ENCODE data around the gene TRIM29.

Gene TRIM29

DNA sequence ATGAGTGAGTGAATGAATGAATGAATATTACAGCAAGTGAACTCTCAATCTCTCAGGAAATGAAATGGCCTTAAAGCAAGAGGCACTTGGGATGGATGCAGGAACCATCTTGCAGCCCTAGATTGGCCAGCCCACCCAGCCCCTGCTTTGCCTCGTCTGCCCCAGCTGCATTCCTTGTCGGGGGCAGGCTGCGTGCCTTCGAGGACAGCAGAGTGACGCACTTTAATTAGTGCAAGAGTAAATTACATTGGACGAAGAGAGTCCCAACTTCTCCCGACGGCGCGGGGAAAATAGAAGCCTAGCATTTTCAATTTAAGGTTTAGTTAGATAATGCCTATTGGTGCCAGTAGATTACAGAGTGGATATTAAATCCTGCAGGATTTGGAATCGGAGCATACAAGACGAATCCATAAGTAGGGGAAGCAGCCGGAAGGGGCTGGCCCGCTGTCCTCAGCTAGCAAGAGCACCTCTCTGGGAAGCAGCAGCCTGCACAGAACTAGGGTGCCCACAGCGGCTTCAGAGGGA, 33.8 kb downstream of the TRIM29 start:
- H3K27me3 ChIP-seq (ENCODE audit: insufficient read depth, low read length), result peaks cover 79% of the 10 kb centered on the region
- no peaks in the 10 kb centered on the region for H3K4me1 ChIP-seq (ENCODE audit: control insufficient read depth, insufficient read depth, low read length, unreplicated experiment)
- no peaks in the 10 kb centered on the region for H3K79me2 ChIP-seq (ENCODE audit: control insufficient read depth, insufficient read depth, low read length, unreplicated experiment)
- no peak overlapping the region for H3K27ac ChIP-seq (ENCODE audit: low read depth, low read length)
- H3K36me3 ChIP-seq (ENCODE audit: insufficient read depth, low read length), result no peaks in the 10 kb centered on the region
- H3K4me3 ChIP-seq (ENCODE audit: low read depth, low read length), result no peak overlapping the region
- H2AFZ ChIP-seq (ENCODE audit: low read length, unreplicated experiment), result no peak overlapping the region

DNA sequence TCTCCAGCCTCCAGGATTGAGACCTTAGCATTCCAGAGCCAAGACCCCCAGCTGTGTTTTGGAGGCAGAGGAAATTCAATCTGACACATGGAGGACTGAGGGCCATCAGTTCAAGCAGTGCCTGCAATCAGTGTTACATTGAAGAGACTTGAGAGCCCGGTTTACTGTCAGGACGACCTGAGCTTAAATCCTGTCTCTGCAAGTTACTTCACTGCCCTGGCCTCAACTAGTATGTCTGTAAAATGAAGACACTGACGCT, 35.1 kb downstream of the TRIM29 start:
- Histone ChIP-seq H3K79me2 (ENCODE audit: control insufficient read depth, insufficient read depth, low read length, unreplicated experiment) (no peaks in the 10 kb centered on the region), H3K36me3 (ENCODE audit: insufficient read depth, low read length) (no peaks in the 10 kb centered on the region), H3K27me3 (ENCODE audit: insufficient read depth, low read length) (peaks cover 92% of the 10 kb centered on the region), H3K4me1 (ENCODE audit: control insufficient read depth, insufficient read depth, low read length, unreplicated experiment) (no peaks in the 10 kb centered on the region), H2AFZ (ENCODE audit: low read length, unreplicated experiment) (no peak overlapping the region), H3K27ac (ENCODE audit: low read depth, low read length) (no peak overlapping the region), H3K4me3 (ENCODE audit: low read depth, low read length) (no peak overlapping the region)

DNA sequence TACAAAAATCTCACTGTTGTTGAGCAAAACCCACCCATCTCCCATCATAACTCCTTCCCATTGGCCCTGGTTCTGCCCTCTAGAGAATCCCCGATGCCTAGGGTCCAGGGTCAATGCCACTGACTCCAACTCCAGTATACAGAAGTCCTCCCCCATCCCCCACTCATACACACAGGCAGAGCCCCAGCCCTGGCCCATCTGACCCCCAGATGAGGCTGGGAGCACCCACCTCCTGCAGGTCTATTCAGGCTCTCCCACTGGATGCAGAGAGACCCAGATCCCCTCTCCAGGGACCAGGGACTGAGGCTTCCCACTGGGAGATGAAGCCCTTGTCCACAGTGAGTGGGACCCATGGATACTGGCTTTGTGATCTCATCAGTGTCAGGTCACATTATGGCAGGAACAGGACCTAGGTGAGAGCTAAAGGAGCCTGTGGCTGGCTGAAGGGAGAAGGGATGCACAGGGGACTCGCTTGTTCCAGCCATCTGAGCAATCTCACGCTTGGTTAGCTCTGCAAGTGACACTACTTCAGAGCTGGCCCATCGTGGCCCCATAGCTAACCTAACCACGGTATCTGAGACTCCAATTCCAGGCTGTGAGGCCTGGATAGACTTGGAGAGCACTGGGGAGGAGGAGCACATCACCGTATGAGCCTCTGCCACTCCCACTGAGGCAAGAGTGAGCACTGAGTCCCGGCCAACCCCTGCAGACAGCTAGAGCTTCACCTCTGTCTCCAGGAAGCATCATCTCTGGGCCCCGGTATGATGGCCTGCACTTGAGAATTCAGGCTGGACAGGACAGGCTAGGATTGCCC, 35.7 kb downstream of the TRIM29 start:
- H2AFZ ChIP-seq (ENCODE audit: low read length, unreplicated experiment), result no peak overlapping the region
- no peaks in the 10 kb centered on the region for H3K79me2 ChIP-seq (ENCODE audit: control insufficient read depth, insufficient read depth, low read length, unreplicated experiment)
- no peaks in the 10 kb centered on the region for H3K4me1 ChIP-seq (ENCODE audit: control insufficient read depth, insufficient read depth, low read length, unreplicated experiment)
- H3K4me3 ChIP-seq (ENCODE audit: low read depth, low read length), result no peak overlapping the region
- peaks cover 94% of the 10 kb centered on the region for H3K27me3 ChIP-seq (ENCODE audit: insufficient read depth, low read length)
- no peaks in the 10 kb centered on the region for H3K36me3 ChIP-seq (ENCODE audit: insufficient read depth, low read length)
- no peak overlapping the region for H3K27ac ChIP-seq (ENCODE audit: low read depth, low read length)

DNA sequence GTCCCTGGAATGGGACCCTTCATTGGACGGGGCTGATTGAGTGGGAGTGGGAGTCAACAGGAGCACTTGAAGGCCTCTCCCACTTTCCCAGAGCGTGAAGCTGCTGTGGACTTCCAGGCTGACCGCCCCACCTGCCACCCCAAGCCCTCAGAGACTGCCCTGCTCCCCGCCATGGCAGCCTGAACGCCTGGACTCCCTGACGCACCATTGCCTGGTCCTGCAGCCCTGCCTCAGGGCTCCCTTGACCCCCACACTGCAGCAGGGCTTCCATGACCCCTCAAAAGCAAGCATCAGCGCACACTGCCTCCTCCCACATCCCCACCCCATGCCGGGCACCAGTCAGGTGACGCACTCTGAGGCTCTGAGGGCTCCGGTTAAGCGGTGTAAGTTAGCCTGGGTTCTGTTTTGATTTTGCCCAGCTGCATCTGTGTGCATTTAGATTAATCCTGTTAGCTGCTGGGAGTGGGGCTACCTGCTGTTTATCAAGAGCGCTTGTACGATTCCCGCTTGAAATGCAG, 39.4 kb downstream of the TRIM29 start:
- Histone ChIP-seq H2AFZ (ENCODE audit: low read length, unreplicated experiment) (no peak overlapping the region), H3K79me2 (ENCODE audit: control insufficient read depth, insufficient read depth, low read length, unreplicated experiment) (no peaks in the 10 kb centered on the region), H3K4me3 (ENCODE audit: low read depth, low read length) (no peak overlapping the region), H3K27ac (ENCODE audit: low read depth, low read length) (no peak overlapping the region), H3K4me1 (ENCODE audit: control insufficient read depth, insufficient read depth, low read length, unreplicated experiment) (no peaks in the 10 kb centered on the region), H3K27me3 (ENCODE audit: insufficient read depth, low read length) (peaks cover 84% of the 10 kb centered on the region), H3K36me3 (ENCODE audit: insufficient read depth, low read length) (no peaks in the 10 kb centered on the region)

DNA sequence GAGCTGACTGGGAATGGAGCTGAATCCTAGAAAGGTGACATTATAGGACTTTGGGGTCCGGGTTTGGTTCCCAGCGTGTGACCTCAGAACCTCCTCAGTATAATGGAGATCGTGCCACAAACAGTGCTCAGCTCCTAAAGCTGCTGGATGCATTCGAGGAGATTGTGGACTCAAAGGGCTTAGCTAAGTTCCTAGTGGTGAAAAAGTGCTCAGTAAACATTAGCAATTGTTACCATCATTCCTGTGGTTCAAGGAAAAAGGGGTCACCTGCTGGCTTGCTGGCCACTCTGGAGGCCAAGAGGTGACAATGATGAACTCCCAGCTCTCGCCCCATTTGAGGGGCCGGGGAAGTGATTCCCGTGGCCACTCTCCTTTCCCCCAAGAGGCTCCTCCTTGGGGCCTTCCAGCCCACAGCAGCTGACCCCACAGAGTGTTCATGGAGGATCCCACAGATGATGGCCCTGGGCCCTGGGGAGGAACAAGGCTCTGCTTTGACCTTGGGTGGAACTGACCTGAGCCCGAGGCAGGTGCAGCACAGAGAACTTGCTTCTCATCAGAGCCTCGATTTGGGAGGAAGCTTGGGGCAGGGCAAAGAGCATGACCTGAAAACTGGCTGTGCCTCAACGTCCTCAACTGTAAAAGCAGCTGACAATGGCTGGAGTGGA, 40.1 kb downstream of the TRIM29 start:
- Histone ChIP-seq H3K4me1 (ENCODE audit: control insufficient read depth, insufficient read depth, low read length, unreplicated experiment) (no peaks in the 10 kb centered on the region), H2AFZ (ENCODE audit: low read length, unreplicated experiment) (no peak overlapping the region), H3K36me3 (ENCODE audit: insufficient read depth, low read length) (no peaks in the 10 kb centered on the region), H3K79me2 (ENCODE audit: control insufficient read depth, insufficient read depth, low read length, unreplicated experiment) (no peaks in the 10 kb centered on the region), H3K27ac (ENCODE audit: low read depth, low read length) (no peak overlapping the region), H3K27me3 (ENCODE audit: insufficient read depth, low read length) (peaks cover 80% of the 10 kb centered on the region), H3K4me3 (ENCODE audit: low read depth, low read length) (no peak overlapping the region)

DNA sequence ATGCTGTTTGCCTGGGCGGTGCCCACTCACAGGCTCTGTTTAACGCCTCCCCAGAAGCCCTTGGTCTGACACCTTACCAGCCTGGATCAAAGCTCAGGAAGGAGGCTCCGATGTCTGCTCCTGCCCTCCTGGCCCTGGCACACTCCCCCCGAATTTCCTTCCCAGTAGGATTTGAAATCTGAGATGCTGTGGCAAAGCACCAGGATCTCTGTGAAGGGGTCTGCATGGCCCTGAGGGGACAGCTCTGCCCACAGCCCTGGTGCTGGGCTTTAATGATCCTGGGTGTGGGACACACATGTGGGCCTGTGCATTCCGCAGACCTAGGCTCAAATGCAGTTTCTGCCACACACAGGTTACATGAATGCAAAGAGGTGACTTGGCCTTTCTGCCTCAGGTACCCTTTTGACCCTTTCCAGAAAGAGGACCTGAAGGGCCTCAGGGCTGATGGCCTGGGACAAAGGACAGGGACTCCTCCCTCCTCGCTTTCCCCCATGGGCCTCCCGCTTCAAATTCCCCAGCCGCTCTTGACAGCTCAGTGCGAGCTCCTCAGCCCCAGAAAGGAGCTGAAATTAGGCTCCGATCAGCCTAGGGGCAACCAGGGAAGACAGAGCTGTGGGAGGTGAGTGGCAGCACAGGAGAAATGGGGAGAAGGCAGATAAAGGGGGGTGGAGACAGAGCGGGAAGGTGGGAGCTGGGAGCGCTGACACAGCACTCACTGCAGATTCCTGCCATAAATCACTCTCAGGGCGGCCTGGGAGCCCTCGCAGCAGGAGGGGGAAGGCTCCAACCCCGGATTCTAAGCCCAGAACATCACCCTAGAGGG, 41.3 kb downstream of the TRIM29 start:
- Histone ChIP-seq H3K4me1 (ENCODE audit: control insufficient read depth, insufficient read depth, low read length, unreplicated experiment) (no peaks in the 10 kb centered on the region), H3K27me3 (ENCODE audit: insufficient read depth, low read length) (peaks cover 67% of the 10 kb centered on the region), H3K4me3 (ENCODE audit: low read depth, low read length) (no peak overlapping the region), H2AFZ (ENCODE audit: low read length, unreplicated experiment) (no peak overlapping the region), H3K36me3 (ENCODE audit: insufficient read depth, low read length) (no peaks in the 10 kb centered on the region), H3K79me2 (ENCODE audit: control insufficient read depth, insufficient read depth, low read length, unreplicated experiment) (no peaks in the 10 kb centered on the region), H3K27ac (ENCODE audit: low read depth, low read length) (no peak overlapping the region)

DNA sequence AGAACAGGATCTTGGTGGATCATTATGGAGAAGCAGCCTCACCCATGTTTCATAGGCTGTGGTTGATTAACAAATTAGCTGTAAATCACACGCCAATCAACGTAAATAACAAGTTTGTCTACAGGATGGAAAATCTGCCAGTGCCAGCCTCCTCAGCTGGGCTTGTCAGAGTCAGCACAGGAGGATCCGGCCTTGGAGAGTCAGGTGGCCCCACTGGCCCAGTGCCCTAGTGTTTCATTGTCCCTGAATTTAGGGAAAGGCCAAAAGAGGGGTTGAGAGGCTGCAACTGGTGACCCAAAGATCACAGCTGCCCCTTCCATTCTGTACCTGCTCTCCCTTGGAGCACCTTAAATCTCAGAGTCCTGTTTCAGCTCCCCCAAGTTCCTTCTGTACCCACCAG, 42.4 kb downstream of the TRIM29 start:
- H3K27ac ChIP-seq (ENCODE audit: low read depth, low read length), result no peak overlapping the region
- H3K27me3 ChIP-seq (ENCODE audit: insufficient read depth, low read length), result peaks cover 66% of the 10 kb centered on the region
- no peak overlapping the region for H3K4me3 ChIP-seq (ENCODE audit: low read depth, low read length)
- H3K36me3 ChIP-seq (ENCODE audit: insufficient read depth, low read length), result no peaks in the 10 kb centered on the region
- H2AFZ ChIP-seq (ENCODE audit: low read length, unreplicated experiment), result no peak overlapping the region
- H3K4me1 ChIP-seq (ENCODE audit: control insufficient read depth, insufficient read depth, low read length, unreplicated experiment), result no peaks in the 10 kb centered on the region
- H3K79me2 ChIP-seq (ENCODE audit: control insufficient read depth, insufficient read depth, low read length, unreplicated experiment), result no peaks in the 10 kb centered on the region

DNA sequence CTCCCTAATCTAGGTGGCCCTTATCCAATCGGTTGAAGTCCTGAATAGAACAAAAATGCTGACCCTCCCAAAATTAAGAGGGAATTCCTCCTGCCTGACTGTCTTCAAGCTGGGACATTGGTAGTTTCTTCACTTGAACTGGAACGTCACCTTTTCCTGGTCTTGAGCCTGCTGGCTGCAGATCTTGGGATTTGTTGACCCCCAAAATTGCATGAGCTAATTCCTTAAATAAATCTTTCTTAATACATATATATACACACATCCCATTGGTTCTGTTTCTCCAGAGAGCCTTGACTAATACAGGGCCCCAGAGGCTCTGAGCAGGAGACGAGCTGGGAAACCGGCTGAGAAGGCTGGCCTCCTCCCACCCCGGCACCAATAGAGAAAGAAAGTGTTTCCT, 46.2 kb downstream of the TRIM29 start:
- no peak overlapping the region for H2AFZ ChIP-seq (ENCODE audit: low read length, unreplicated experiment)
- no peak overlapping the region for H3K27ac ChIP-seq (ENCODE audit: low read depth, low read length)
- no peak overlapping the region for H3K4me3 ChIP-seq (ENCODE audit: low read depth, low read length)
- H3K36me3 ChIP-seq (ENCODE audit: insufficient read depth, low read length), result no peaks in the 10 kb centered on the region
- H3K4me1 ChIP-seq (ENCODE audit: control insufficient read depth, insufficient read depth, low read length, unreplicated experiment), result no peaks in the 10 kb centered on the region
- no peaks in the 10 kb centered on the region for H3K79me2 ChIP-seq (ENCODE audit: control insufficient read depth, insufficient read depth, low read length, unreplicated experiment)
- peaks cover 49% of the 10 kb centered on the region for H3K27me3 ChIP-seq (ENCODE audit: insufficient read depth, low read length)

DNA sequence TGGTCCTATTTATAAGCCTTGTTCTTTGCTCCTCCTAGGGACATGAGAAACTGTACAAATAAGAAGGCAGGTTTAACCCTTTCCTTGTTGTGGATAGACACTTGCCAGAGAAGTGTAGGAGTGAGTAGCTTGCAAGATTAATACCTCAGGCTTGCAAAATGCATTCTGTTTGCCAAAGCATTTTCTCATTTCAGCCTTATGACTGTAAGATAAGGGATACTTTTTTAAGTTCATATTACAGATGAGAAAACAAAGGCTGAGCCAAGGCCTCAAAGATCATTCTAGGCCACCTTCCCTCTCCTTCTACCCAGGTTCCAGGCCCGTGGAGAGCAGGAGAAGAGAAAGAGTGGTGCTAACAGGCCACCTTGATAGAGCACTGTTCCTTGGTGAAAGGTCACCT, 46.8 kb downstream of the TRIM29 start:
- Histone ChIP-seq H2AFZ (ENCODE audit: low read length, unreplicated experiment) (no peak overlapping the region), H3K4me3 (ENCODE audit: low read depth, low read length) (no peak overlapping the region), H3K27me3 (ENCODE audit: insufficient read depth, low read length) (peaks cover 49% of the 10 kb centered on the region)

DNA sequence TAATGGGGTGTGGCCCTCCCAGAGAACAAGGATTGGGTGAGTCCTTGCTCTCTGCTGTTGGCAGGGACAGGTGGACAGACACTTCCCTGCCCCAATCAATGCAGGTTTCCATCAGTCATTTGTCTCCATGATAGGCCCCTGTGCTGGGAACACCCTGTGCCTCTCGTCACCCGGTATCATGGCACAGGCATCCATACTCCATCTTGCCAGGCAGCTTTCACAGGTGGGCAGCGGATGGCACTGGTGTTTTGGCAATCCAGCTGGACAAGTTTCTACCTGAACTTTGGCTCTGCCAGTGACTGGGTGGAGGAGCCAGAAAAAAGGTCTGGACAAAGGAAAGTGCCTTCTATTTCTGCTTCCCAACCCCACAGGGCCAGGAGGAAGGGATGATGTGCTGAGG, 47.5 kb downstream of the TRIM29 start:
- no peaks in the 10 kb centered on the region for H3K4me1 ChIP-seq (ENCODE audit: control insufficient read depth, insufficient read depth, low read length, unreplicated experiment)
- H2AFZ ChIP-seq (ENCODE audit: low read length, unreplicated experiment), result no peak overlapping the region
- H3K79me2 ChIP-seq (ENCODE audit: control insufficient read depth, insufficient read depth, low read length, unreplicated experiment), result no peaks in the 10 kb centered on the region
- H3K27ac ChIP-seq (ENCODE audit: low read depth, low read length), result no peak overlapping the region
- peaks cover 42% of the 10 kb centered on the region for H3K27me3 ChIP-seq (ENCODE audit: insufficient read depth, low read length)
- H3K4me3 ChIP-seq (ENCODE audit: low read depth, low read length), result no peak overlapping the region
- no peaks in the 10 kb centered on the region for H3K36me3 ChIP-seq (ENCODE audit: insufficient read depth, low read length)

More for the DNA sequence above, 46.8 kb downstream of the TRIM29 start:
- Histone ChIP-seq H3K4me1 (ENCODE audit: control insufficient read depth, insufficient read depth, low read length, unreplicated experiment) (no peaks in the 10 kb centered on the region), H3K27ac (ENCODE audit: low read depth, low read length) (no peak overlapping the region), H3K36me3 (ENCODE audit: insufficient read depth, low read length) (no peaks in the 10 kb centered on the region), H3K79me2 (ENCODE audit: control insufficient read depth, insufficient read depth, low read length, unreplicated experiment) (no peaks in the 10 kb centered on the region)
